H1 (cell line): ENCODE results near the gene SCN8A. TPM values are rescaled to one million over a fixed set of nuclear protein-coding genes. Genes with fewer than 3 reads are reported as not detected.

Experiments used
- CTCF ChIA-PET: fragments of 300-600 bp; sonication (Branson Sonifier 250); formaldehyde crosslinking; loops from one replicate; lab custom pipeline; 2021; ENCODE audit not compliant: partially characterized antibody; lab: Charles Lee
- POLR2A ChIA-PET: fragments of 300-600 bp; sonication (Branson Sonifier 250); formaldehyde crosslinking; loops from one replicate; lab custom pipeline; 2021; ENCODE audit warnings: inconsistent platforms; ENCODE audit not compliant: partially characterized antibody; lab: Charles Lee
- DNase-seq, 2 experiments: peaks; one replicate each; pipeline versions ENCODE4 v3.0.0 to v3.0.0-alpha.2; 2010 to 2022; ENCODE audit warnings: low spot score in 2 of 2, low read depth in 1 of 2, mixed read lengths in 1 of 2
- FAIRE-seq: peaks from 2 replicates; lab custom pipeline; 2011; peaks lifted over from hg19 to GRCh38; lab: Jason Lieb, UNC
- H2AFZ ChIP-seq: 2 replicates; pipeline ENCODE4 v1.8.1; 2012; ENCODE audit warnings: low read length, inconsistent platforms
- H2AK5ac ChIP-seq: 2 replicates; pipeline ENCODE4 v1.6.1; 2013; ENCODE audit warnings: low read depth, low read length
- H2BK120ac ChIP-seq: replicated peaks from 2 replicates; pipeline ENCODE3; 2013; ENCODE audit warnings: low read depth, low read length, inconsistent platforms
- H2BK12ac ChIP-seq: 2 replicates; pipeline ENCODE4 v1.6.1; 2013; ENCODE audit warnings: low read depth, low read length
- H2BK15ac ChIP-seq: 2 replicates; pipeline ENCODE4 v1.6.1; 2013; ENCODE audit warnings: low read length
- H2BK20ac ChIP-seq: 2 replicates; pipeline ENCODE4 v1.6.1; 2013; ENCODE audit warnings: low read length
- H2BK5ac ChIP-seq: 2 replicates; pipeline ENCODE4 v1.6.1; 2013; ENCODE audit warnings: low read depth, low read length
- H3K14ac ChIP-seq: 2 replicates; pipeline ENCODE4 v1.6.1; 2013; ENCODE audit warnings: inconsistent platforms; ENCODE audit not compliant: insufficient read length
- H3K18ac ChIP-seq: 2 replicates; pipeline ENCODE4 v1.6.1; 2013; ENCODE audit warnings: low read length; ENCODE audit errors: extremely low read depth
- H3K23ac ChIP-seq: 2 replicates; pipeline ENCODE4 v1.6.1; 2013; ENCODE audit warnings: inconsistent platforms; ENCODE audit not compliant: insufficient read length
- H3K23me2 ChIP-seq: 2 replicates; pipeline ENCODE4 v1.6.1; 2013; ENCODE audit warnings: low read depth, low read length
- H3K27ac ChIP-seq: 2 replicates; pipeline ENCODE4 v1.6.1; 2011; ENCODE audit warnings: low read depth, low read length, inconsistent platforms
- H3K27me3 ChIP-seq, 4 experiments: replicated peaks in 1 of 4; 1 replicate in 1 of 4; 2 replicates in 3 of 4; pipeline versions ENCODE4 v1.6.1 to v1.8.1; 2011 to 2013; ENCODE audit warnings: low read length in 3 of 4, mild to moderate bottlenecking in 3 of 4, inconsistent platforms in 2 of 4, mixed read lengths in 2 of 4, moderate library complexity in 1 of 4; ENCODE audit not compliant: control insufficient read depth in 3 of 4, insufficient read depth in 3 of 4; ENCODE audit errors: extremely low read depth in 1 of 4
- H3K36me3 ChIP-seq, 4 experiments: 2 replicates each; pipeline versions ENCODE4 v1.6.1 to v1.8.1; 2011 to 2013; ENCODE audit warnings: mild to moderate bottlenecking in 4 of 4, low read length in 3 of 4, moderate library complexity in 2 of 4, control low read depth in 1 of 4, inconsistent platforms in 1 of 4; ENCODE audit not compliant: insufficient read depth in 4 of 4, control insufficient read depth in 2 of 4
- H3K4ac ChIP-seq: replicated peaks from 2 replicates; pipeline ENCODE3; 2013; ENCODE audit warnings: low read length, low read depth, mixed read lengths, inconsistent platforms; ENCODE audit not compliant: insufficient read length
- H3K4me1 ChIP-seq, 4 experiments: replicated peaks in 1 of 4; 1 replicate in 1 of 4; 2 replicates in 3 of 4; pipeline versions ENCODE4 v1.6.1 to v1.8.1; 2011 to 2013; ENCODE audit warnings: low read length in 3 of 4, inconsistent platforms in 2 of 4, mixed read lengths in 1 of 4; ENCODE audit not compliant: insufficient read depth in 4 of 4, control insufficient read depth in 3 of 4
- H3K4me2 ChIP-seq, 2 experiments: 2 replicates each; pipeline versions ENCODE4 v1.6.1 to v1.8.1; 2011 to 2013; ENCODE audit warnings: low read depth in 2 of 2, low read length in 2 of 2, control low read depth in 1 of 2, inconsistent platforms in 1 of 2, mild to moderate bottlenecking in 1 of 2; ENCODE audit not compliant: insufficient read depth in 1 of 2
- H3K4me3 ChIP-seq, 4 experiments: fragments of 200-600, 300-600 bp in 1 of 4; sonication (generic), shearing (Covaris generic), sonication (Bioruptor Twin) in 1 of 4; 2 replicates each; pipeline versions ENCODE4 v1.5.1 to v1.8.1; 2011 to 2016; ENCODE audit warnings: low read length in 4 of 4, low read depth in 3 of 4, control low read depth in 2 of 4, inconsistent platforms in 2 of 4, mild to moderate bottlenecking in 2 of 4, mixed read lengths in 1 of 4, moderate library complexity in 1 of 4; ENCODE audit not compliant: insufficient read depth in 2 of 4; ENCODE audit errors: extremely low read depth in 1 of 4
- H3K56ac ChIP-seq: replicated peaks from 2 replicates; pipeline ENCODE3; 2013; ENCODE audit warnings: low read depth, mild to moderate bottlenecking, mixed read lengths, low read length, inconsistent platforms; ENCODE audit not compliant: insufficient read length
- H3K79me1 ChIP-seq: 2 replicates; pipeline ENCODE4 v1.6.1; 2013; ENCODE audit warnings: low read depth, low read length, control low read depth
- H3K79me2 ChIP-seq, 2 experiments: 2 replicates each; pipeline versions ENCODE4 v1.6.1 to v1.8.1; 2012 to 2013; ENCODE audit warnings: low read length in 2 of 2, mild to moderate bottlenecking in 2 of 2, inconsistent platforms in 1 of 2; ENCODE audit not compliant: insufficient read depth in 2 of 2, control insufficient read depth in 1 of 2
- H3K9ac ChIP-seq, 4 experiments: replicated peaks in 1 of 4; 1 replicate in 1 of 4; 2 replicates in 3 of 4; pipeline versions ENCODE4 v1.6.1 to v1.8.1; 2011 to 2013; ENCODE audit warnings: low read depth in 3 of 4, low read length in 3 of 4, control low read depth in 2 of 4, mild to moderate bottlenecking in 2 of 4, moderate library complexity in 2 of 4, inconsistent platforms in 1 of 4; ENCODE audit errors: extremely low read depth in 1 of 4
- H3K9me3 ChIP-seq, 2 experiments: 2 replicates each; pipeline versions ENCODE4 v1.6.1 to v1.8.1; 2012 to 2013; ENCODE audit warnings: mild to moderate bottlenecking in 2 of 2, moderate library complexity in 2 of 2, control low read depth in 1 of 2, inconsistent platforms in 1 of 2, low read depth in 1 of 2, low read length in 1 of 2, mixed read lengths in 1 of 2; ENCODE audit not compliant: insufficient read depth in 2 of 2
- H4K20me1 ChIP-seq, 2 experiments: replicated peaks in 1 of 2; 2 replicates each; pipeline versions ENCODE3 to v1.8.1; 2011 to 2013; ENCODE audit warnings: inconsistent platforms in 2 of 2, low read length in 2 of 2, mild to moderate bottlenecking in 1 of 2; ENCODE audit not compliant: insufficient read depth in 2 of 2, control insufficient read depth in 1 of 2
- H4K5ac ChIP-seq: 2 replicates; pipeline ENCODE4 v1.6.1; 2013; ENCODE audit warnings: low read length, low read depth, mixed read lengths, inconsistent platforms; ENCODE audit not compliant: insufficient read length
- H4K8ac ChIP-seq: 2 replicates; pipeline ENCODE4 v1.8.0; 2013; ENCODE audit warnings: mild to moderate bottlenecking, moderate library complexity, low read length, inconsistent platforms; ENCODE audit not compliant: insufficient read depth; ENCODE audit errors: extremely low read depth
- H4K91ac ChIP-seq: replicated peaks from 2 replicates; pipeline ENCODE3; 2013; ENCODE audit warnings: low read length, mixed read lengths, inconsistent platforms; ENCODE audit not compliant: insufficient read length
- CBX5 ChIP-seq: fragments of 300-800, 300-1000 bp; sonication (generic); IDR thresholded peaks from 2 replicates; pipeline ENCODE4 v1.7.1; 2016; ENCODE audit warnings: antibody characterized with exemption, low read length, low read depth
- CTCF ChIP-seq, 3 experiments: IDR thresholded peaks; 1 replicate in 2 of 3; 2 replicates in 1 of 3; pipeline versions ENCODE4 v1.5.1 to v1.6.1; 2011; ENCODE audit warnings: low read length in 3 of 3, mild to moderate bottlenecking in 3 of 3, inconsistent platforms in 2 of 3, low read depth in 1 of 3, moderate library complexity in 1 of 3; ENCODE audit not compliant: insufficient read depth in 1 of 3; ENCODE audit errors: control extremely low read depth in 1 of 3
- KDM5A ChIP-seq: fragments of 200-600 bp; IDR thresholded peaks from 2 replicates; pipeline ENCODE4 v1.7.1; 2012; ENCODE audit warnings: mild to moderate bottlenecking, low read length, inconsistent platforms, mixed read lengths
- NANOG ChIP-seq: IDR thresholded peaks from 2 replicates; pipeline ENCODE4 v1.6.1; 2011; ENCODE audit warnings: low read length, low read depth, mild to moderate bottlenecking, inconsistent platforms; ENCODE audit not compliant: insufficient read depth, poor library complexity, severe bottlenecking
- TBP ChIP-seq: IDR thresholded peaks from 2 replicates; pipeline ENCODE4 v1.6.1; 2011; ENCODE audit warnings: low read depth, low read length, improper control_type of control experiment
- TCF12 ChIP-seq: IDR thresholded peaks from 2 replicates; pipeline ENCODE4 v1.6.1; 2011; ENCODE audit warnings: low read depth, mild to moderate bottlenecking, low read length
- ZNF274 ChIP-seq: IDR thresholded peaks from 2 replicates; pipeline ENCODE4 v1.7.0; 2012; ENCODE audit warnings: low read length, borderline replicate concordance; ENCODE audit errors: extremely low read depth
- WGBS, 2 experiments: shearing (Covaris generic) in 1 of 2; methylation state at CpG; one replicate each; pipeline versions ENCODE4 v1.1.6 to v1.1.7; 2013 to 2015; ENCODE audit warnings: low lambda C conversion rate in 2 of 2, mixed read lengths in 2 of 2, inconsistent platforms in 1 of 2, low coverage in 1 of 2, missing lambda C conversion rate in 1 of 2; ENCODE audit not compliant: insufficient replicate concordance in 2 of 2, insufficient coverage in 1 of 2, insufficient read length in 1 of 2; ENCODE audit errors: extremely low coverage in 1 of 2, missing lambda C conversion rate in 1 of 2; 5-methylcytosine and 5-hydroxymethylcytosine counted together
- polyA plus RNA-seq, 7 experiments: library from polyadenylated mRNA; depleted of rRNA in 3 of 7; stranded (reverse) in 5 of 7; unstranded in 2 of 7; fragments of >200 nt in 5 of 7; fragments of 200-250 nt in 2 of 7; gene quantifications; 1 replicate in 5 of 7; 2 replicates in 1 of 7; 4 replicates in 1 of 7; pipeline versions ENCODE4 v1.2.1 to v1.2.3, GENCODE V29; 2011 to 2013; ENCODE audit warnings: missing spikeins in 2 of 7, mixed read lengths in 2 of 7
- total RNA-seq: library from RNA; stranded (reverse); fragmentation: NEBNext Ultra II Directional; extraction: Animal tissue kit (Norgen Biotek cat#: 25700); gene quantifications from 2 replicates; pipeline ENCODE4 v1.2.1, GENCODE V29; 2021

The SCN8A gene
- total and polyA plus RNA-seq, 2 of the 8 experiments (the other 6 are each of a cell fraction or from before 2014, with no cell fraction given): 6.3 to 10.7 TPM

GRCh38 chr12:51848841-51849735, 258.1 kb downstream of the SCN8A start:
- CTCF ChIA-PET: interaction anchor here (1.0 to 8.5 kb wide), 9 partner anchors 10 to 73 kb away, joined by 3 to 132 read pairs (median 7); no protein-coding TSS in a partner anchor
- peak overlapping the region; percentile 78 to 84 for H3K4me2 ChIP-seq
- no peak overlapping the region; the same call in 1 of the 2 replicates for H2BK12ac ChIP-seq
- peak overlapping the region; percentile 38 for H3K4ac ChIP-seq
- H2AK5ac ChIP-seq: 0 out of 2 replicates have a peak overlapping the region, but pooled peaks have one; percentile 6
- peaks cover 2 to 14% of the 10 kb centered on the region in 2 experiments for H4K20me1 ChIP-seq
- H3K23ac ChIP-seq: no peak overlapping the region
- no peak overlapping the region for H2BK15ac ChIP-seq
- 0 out of 7 replicates have a peak overlapping the region, but pooled peaks of 1 of the 4 experiments have one; percentile 13 for H3K9ac ChIP-seq
- H3K9me3 ChIP-seq: no peaks in the 10 kb centered on the region
- no peak for FAIRE-seq
- no peak overlapping the region for H3K27ac ChIP-seq
- 0 out of 2 replicates have a peak overlapping the region, but pooled peaks have one; percentile 51 for H4K8ac ChIP-seq
- H3K14ac ChIP-seq: no peak overlapping the region
- H3K27me3 ChIP-seq: peaks cover 6 to 44% (median 38%) of the 10 kb centered on the region in 4 experiments
- peak overlapping the region; percentile 38; the same call in 1 of the 2 replicates for H3K18ac ChIP-seq
- H2BK120ac ChIP-seq: no peak overlapping the region
- H3K4me3 ChIP-seq: peak overlapping the region; percentile 34 to 91 (median 54)
- H2BK5ac ChIP-seq: peak overlapping the region; percentile 60; the same call in 1 of the 2 replicates
- no peak overlapping the region for H3K56ac ChIP-seq
- no peak overlapping the region for H2AFZ ChIP-seq
- POLR2A ChIA-PET: interaction anchor here (1.0 to 11.0 kb wide), 6 partner anchors 12 to 202 kb away, joined by 3 to 107 read pairs (median 4); partner anchors contain the start of gene NR4A1
- H3K4me1 ChIP-seq: peaks cover 12 to 30% (median 21%) of the 10 kb centered on the region in 4 experiments
- no peaks in the 10 kb centered on the region for H3K36me3 ChIP-seq
- H4K5ac ChIP-seq: peak overlapping the region; percentile 43
- peaks cover 0 to 4% of the 10 kb centered on the region in 2 experiments; a peak in 2 of 4 replicates for H3K79me2 ChIP-seq
- peaks cover 18% of the 10 kb centered on the region; the same call in 1 of the 2 replicates for H3K23me2 ChIP-seq
- H4K91ac ChIP-seq: peak overlapping the region; percentile 30
- H2BK20ac ChIP-seq: no peak overlapping the region
- 14% methylated on average over 15 of the region's 57 CpGs; no CpG with 5 or more reads in 1 of the 2 experiments for WGBS, 2 experiments
- DNase-seq: peak in 1 of 2 experiments; percentile 82
- H3K79me1 ChIP-seq: peaks cover 3% of the 10 kb centered on the region; the same call in 1 of the 2 replicates
- TF ChIP-seq CTCF (IDR thresholded peaks at IDR 0.05; ENCODE audit: control extremely low read depth in 1 of 3, insufficient read depth in 1 of 3, low read depth in 1 of 3, low read length in 3 of 3) (peak; percentile 24 to 45 (median 38)), ZNF274 (no peak), CBX5 (no peak), KDM5A (no peak), TBP (no peak), TCF12 (no peak), NANOG (no peak)
